ENCODE measurements around the gene FREM3. TPM values are rescaled to one million over a fixed set of nuclear protein-coding genes. Genes with fewer than 3 reads are reported as not detected.
"Not testable (repeated sequence)": the region's sequence is repeated elsewhere in the genome, so short reads cannot be mapped to it uniquely, and the experiment has no call there.

Gene FREM3
- polyA plus RNA-seq (2012; ENCODE audit: insufficient read depth, insufficient read length, low read depth) = not detected

DNA sequence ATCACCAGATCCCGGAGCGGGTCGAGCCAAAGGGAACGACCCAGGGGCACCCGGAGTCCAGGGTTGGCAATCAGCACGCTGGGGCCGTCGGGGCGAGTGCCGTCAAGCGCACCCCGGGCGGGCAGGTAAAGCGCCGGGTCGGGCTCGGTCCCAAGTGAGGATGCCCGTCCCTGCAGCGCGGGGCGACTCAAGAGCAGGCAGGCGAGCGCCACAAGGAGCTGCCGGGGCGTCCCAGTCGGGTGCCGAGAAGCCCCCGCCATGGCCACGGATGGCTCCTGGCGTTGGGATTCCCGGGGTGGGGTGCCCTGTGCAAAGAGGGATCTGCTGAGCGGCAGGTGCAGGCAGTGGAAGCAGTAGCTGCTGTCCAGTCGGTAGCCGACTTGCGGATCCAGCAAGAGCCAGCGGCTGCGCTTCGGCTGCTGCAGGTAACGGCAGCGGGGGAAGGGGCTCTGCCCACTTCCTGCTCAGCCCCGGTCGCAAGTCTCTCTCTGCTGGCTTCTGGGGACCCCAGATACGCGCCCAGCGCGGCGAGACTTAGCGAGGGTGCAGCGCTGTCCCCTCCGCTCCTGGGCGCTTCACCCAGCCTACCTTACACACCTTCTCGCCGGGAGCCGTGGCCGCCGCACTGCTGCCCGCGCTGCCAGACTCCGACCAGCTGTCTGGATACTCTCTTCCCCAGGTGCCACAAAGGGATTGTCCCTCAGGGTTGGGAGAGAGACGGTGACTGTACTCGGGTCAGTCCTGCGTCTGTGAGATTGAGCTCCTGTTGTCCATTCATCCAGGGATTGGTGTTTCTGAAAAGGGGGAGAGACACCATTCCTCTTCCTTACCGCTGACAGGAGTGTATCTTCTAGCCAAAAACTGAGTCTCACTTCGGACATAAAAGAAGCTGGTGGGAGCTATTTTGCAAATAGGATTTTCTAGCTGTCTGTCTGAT is at the start of gene FREM3:
Gene FREM3 (minus strand): TSS at position 260 of the 937 bp plus-strand sequence. CDS start 0 bp downstream, at position 260.
- DNase-seq = no peak
- H3K27me3 ChIP-seq = peaks cover 31% of the 10 kb centered on the region
- TF ChIP-seq, protein P1, sequence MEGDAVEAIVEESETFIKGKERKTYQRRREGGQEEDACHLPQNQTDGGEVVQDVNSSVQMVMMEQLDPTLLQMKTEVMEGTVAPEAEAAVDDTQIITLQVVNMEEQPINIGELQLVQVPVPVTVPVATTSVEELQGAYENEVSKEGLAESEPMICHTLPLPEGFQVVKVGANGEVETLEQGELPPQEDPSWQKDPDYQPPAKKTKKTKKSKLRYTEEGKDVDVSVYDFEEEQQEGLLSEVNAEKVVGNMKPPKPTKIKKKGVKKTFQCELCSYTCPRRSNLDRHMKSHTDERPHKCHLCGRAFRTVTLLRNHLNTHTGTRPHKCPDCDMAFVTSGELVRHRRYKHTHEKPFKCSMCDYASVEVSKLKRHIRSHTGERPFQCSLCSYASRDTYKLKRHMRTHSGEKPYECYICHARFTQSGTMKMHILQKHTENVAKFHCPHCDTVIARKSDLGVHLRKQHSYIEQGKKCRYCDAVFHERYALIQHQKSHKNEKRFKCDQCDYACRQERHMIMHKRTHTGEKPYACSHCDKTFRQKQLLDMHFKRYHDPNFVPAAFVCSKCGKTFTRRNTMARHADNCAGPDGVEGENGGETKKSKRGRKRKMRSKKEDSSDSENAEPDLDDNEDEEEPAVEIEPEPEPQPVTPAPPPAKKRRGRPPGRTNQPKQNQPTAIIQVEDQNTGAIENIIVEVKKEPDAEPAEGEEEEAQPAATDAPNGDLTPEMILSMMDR (IDR thresholded peaks at IDR 0.05; ENCODE audit: low read depth, low read length) = no peak
- H3K36me3 ChIP-seq = no peaks in the 10 kb centered on the region
- no peaks in the 10 kb centered on the region for H3K9me3 ChIP-seq
- no peak within 1 kb of the TSS for H3K4me3 ChIP-seq (ENCODE audit: low read depth, low read length)
- H3K4me1 ChIP-seq = no peaks in the 10 kb centered on the region

DNA sequence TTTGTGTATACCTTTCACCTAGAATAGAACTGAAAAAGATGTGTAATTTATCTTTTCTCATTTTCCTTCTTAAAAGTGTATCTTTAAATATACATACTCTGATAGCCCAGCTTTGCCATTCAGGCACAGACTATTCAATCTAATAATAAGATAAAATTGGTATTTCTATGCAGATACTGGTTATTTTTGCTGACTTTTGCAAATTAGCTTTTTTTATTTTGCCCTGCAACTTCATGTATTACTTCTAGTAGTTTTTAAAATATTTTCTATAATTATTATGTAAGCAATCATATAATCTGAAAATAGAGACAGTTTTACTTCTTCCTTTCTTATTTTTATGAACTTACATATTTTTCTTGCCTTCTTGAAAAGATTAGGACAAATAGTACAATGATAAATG is 45.4 kb upstream of the FREM3 start:
- TF ChIP-seq, protein P1 (IDR thresholded peaks at IDR 0.05; ENCODE audit: low read depth, low read length) = no peak
- no peaks in the 10 kb centered on the region for H3K4me1 ChIP-seq

DNA sequence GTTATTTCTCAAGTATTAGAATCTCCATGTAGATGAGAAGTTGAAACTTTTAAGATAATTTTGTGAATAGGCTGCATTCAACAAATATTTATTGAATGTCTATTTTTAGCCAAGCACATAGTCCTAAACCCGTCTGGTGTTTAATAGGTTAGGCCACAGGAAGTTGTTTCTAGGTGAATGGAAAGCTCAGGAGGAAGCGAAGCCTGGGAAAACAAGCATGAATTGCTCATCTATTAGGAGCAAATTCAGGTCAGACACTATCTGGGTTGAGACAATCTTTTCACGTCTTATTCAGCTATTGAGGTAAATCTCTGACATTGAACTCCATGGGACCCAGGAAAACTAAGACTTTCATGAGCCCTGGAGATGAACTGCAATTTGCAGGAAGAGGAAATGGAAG is 43.1 kb upstream of the FREM3 start:
- DNase-seq = no peak
- no peaks in the 10 kb centered on the region for H3K4me1 ChIP-seq
- H3K36me3 ChIP-seq = no peaks in the 10 kb centered on the region
- TF ChIP-seq, protein P1 (IDR thresholded peaks at IDR 0.05; ENCODE audit: low read depth, low read length) = no peak
- no peaks in the 10 kb centered on the region for H3K27me3 ChIP-seq
- no peaks in the 10 kb centered on the region for H3K9me3 ChIP-seq
- H3K4me3 ChIP-seq (ENCODE audit: low read depth, low read length) = no peak overlapping the region

More for the DNA sequence above, 45.4 kb upstream of the FREM3 start:
- no peaks in the 10 kb centered on the region for H3K27me3 ChIP-seq
- H3K4me3 ChIP-seq (ENCODE audit: low read depth, low read length) = no peak overlapping the region
- DNase-seq = no peak
- H3K9me3 ChIP-seq = no peaks in the 10 kb centered on the region
- no peaks in the 10 kb centered on the region for H3K36me3 ChIP-seq

DNA sequence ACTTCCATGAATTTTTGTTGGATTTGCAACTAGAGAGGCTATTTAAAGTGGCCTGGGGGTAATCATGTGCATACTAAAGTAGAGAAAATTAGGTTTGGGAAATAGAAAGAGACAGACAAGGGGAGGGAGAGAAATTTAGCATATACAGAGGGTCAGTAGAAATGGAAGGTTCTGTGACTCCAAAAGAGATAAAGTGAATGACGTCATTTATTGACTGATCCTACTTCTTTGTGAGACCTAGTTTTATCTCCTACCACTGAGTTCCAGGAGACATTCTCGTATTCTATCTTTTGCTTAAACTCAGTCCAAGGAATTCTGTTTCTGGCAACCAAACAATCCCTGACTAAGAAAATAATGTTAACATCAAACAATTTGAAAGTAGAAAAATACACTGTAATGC is 42.4 kb upstream of the FREM3 start:
- Histone ChIP-seq H3K27me3 (no peaks in the 10 kb centered on the region), H3K4me3 (ENCODE audit: low read depth, low read length) (no peak overlapping the region), H3K9me3 (no peaks in the 10 kb centered on the region), H3K4me1 (no peaks in the 10 kb centered on the region), H3K36me3 (no peaks in the 10 kb centered on the region)
- no peak for DNase-seq
- TF ChIP-seq, protein P1 (IDR thresholded peaks at IDR 0.05; ENCODE audit: low read depth, low read length) = no peak

DNA sequence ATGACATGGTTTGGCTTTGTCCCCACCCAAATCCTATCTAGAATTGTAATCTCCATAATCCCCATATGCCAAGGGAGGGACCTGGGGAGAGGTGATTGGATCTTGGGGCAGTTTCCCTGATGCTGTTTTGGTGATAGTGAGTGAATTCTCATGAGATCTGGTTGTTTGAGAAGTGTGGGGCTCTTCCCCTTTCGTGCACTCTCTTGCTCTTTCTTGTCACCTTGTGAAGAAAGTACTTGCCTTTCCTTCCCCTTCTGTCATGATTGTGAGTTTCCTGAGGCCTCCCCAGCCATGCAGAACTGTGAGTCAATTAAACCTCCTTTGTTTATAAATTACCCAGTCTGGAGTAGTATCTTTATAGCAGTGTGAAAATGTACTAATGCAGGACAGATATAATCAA is 36.4 kb upstream of the FREM3 start:
- no peaks in the 10 kb centered on the region for H3K27me3 ChIP-seq
- H3K36me3 ChIP-seq = no peaks in the 10 kb centered on the region
- H3K4me1 ChIP-seq = no peaks in the 10 kb centered on the region
- TF ChIP-seq, protein P1 (IDR thresholded peaks at IDR 0.05; ENCODE audit: low read depth, low read length) = no peak
- H3K9me3 ChIP-seq = no peaks in the 10 kb centered on the region; the same call in 1 of the 2 replicates
- no peak for DNase-seq
- H3K4me3 ChIP-seq (ENCODE audit: low read depth, low read length) = no peak overlapping the region

DNA sequence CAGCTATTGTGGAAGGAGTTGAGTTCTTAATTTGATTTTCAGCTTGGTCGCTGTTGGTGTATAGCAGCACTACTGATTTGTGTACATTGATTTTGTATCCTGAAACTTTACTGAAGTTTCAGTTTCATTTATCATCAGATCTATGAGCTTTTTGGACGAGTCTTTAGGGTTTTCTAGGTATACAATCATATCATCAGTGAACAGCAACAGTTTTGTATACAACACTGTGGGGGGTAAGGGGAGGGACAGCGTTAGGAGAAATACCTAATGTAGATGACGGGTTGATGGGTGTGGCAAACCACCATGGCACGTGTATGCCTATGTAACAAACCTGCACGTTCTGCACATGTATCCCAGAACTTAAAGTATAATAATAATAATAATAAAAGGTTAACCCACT is 35.6 kb upstream of the FREM3 start:
- H3K4me1 ChIP-seq; H3K9me3 ChIP-seq; DNase-seq; H3K4me3 ChIP-seq (ENCODE audit: low read depth, low read length); H3K27me3 ChIP-seq; H3K36me3 ChIP-seq: not testable (repeated sequence)

Data from BE2C (cell line).